HG02678 (cell line): Measurements from ENCODE around the gene ARHGAP29.

Experiments
- ATAC-seq: cut with Tn5 transposase; IDR thresholded peaks from one replicate; pipeline ENCODE4 v1.9.1; 2021; ENCODE audit warnings: mild to moderate bottlenecking, moderate library complexity; ENCODE audit not compliant: unreplicated experiment

Gene ARHGAP29

GRCh38 chr1:94125551-94126514 is 111.6 kb downstream of the ARHGAP29 start:
- ATAC-seq, result no peak

GRCh38 chr1:94124538-94124937 is 112.8 kb downstream of the ARHGAP29 start:
- ATAC-seq, result no peak

GRCh38 chr1:94122201-94122970 is 115.0 kb downstream of the ARHGAP29 start:
- no peak for ATAC-seq
